Adrenal gland (tissue), 12 donors: ENCODE measurements around the gene ARHGEF10L. TPM values are rescaled to one million over a fixed set of nuclear protein-coding genes. Genes with fewer than 3 reads are reported as not detected.

Experiments used
- DNase-seq, 7 donors: peaks; one replicate each; pipeline ENCODE4 v3.0.0-alpha.2; 2019 to 2020
- H3K27ac ChIP-seq, 5 donors: fragments of 200-600 bp; sonication (generic) in 4 of 5; 1 replicate in 3 of 5; 2 replicates in 2 of 5; pipeline versions ENCODE4 v1.5.1 to v1.8.0; 2016 to 2020; ENCODE audit warnings: mild to moderate bottlenecking in 1 of 5
- H3K27me3 ChIP-seq: fragments of 200-600 bp; 2 replicates; pipeline ENCODE4 v1.8.0; 2021
- H3K36me3 ChIP-seq, 2 donors: fragments of 200-600 bp; replicated peaks in 1 of 2; 1 replicate in 1 of 2; 2 replicates in 1 of 2; pipeline versions ENCODE4 v1.5.1 to v1.8.0; 2018 to 2022
- H3K4me1 ChIP-seq, 2 donors: fragments of 200-600 bp; replicated peaks in 1 of 2; 1 replicate in 1 of 2; 2 replicates in 1 of 2; pipeline versions ENCODE4 v1.5.1 to v1.8.0; 2018 to 2021
- H3K4me3 ChIP-seq, 4 donors: fragments of 200-600 bp; sonication (generic) in 3 of 4; one replicate each; pipeline ENCODE4 v1.5.1; 2016 to 2018
- H3K9me3 ChIP-seq, 3 donors: fragments of 200-600 bp; sonication (generic) in 1 of 3; replicated peaks in 1 of 3; 1 replicate in 2 of 3; 2 replicates in 1 of 3; pipeline versions ENCODE4 v1.5.1 to v1.8.0; 2016 to 2021
- CTCF ChIP-seq, 6 experiments: fragments of 450-650 bp in 4 of 6; fragments of 200-600 bp in 2 of 6; sonication (generic) in 1 of 6; IDR thresholded peaks; 1 replicate in 5 of 6; 2 replicates in 1 of 6; pipeline versions ENCODE4 v1.5.1 to v1.8.0; 2016 to 2021; ENCODE audit warnings: antibody characterized with exemption in 6 of 6, mild to moderate bottlenecking in 2 of 6, moderate library complexity in 1 of 6
- POLR2A ChIP-seq, 2 donors: fragments of 450-650 bp; IDR thresholded peaks; one replicate each; pipeline ENCODE4 v1.6.1; 2017; ENCODE audit warnings: antibody characterized with exemption in 2 of 2, mild to moderate bottlenecking in 2 of 2, moderate library complexity in 1 of 2
- WGBS, 4 donors: extraction: QIAGEN DNeasy Blood & Tissue Kit in 2 of 4; methylation state at CpG; one replicate each; pipeline versions ENCODE4 v1.1.5 to v1.1.7; 2013 to 2017; 5-methylcytosine and 5-hydroxymethylcytosine counted together
- intact Hi-C, 2 donors: fragments of 100-400 bp; cut with DNase I; formaldehyde crosslinking; loops; one replicate each; pipeline versions ENCODE4 v1.14.1 to v1.15.0; 2022 to 2023
- polyA plus RNA-seq, 3 donors: library from polyadenylated mRNA; stranded (reverse); fragments of 200-250 nt in 2 of 3; fragments of 350-450 nt in 1 of 3; fragmentation: Illumina TruSeq in 1 of 3; extraction: RNeasy Lipid Tissue Mini Kit (QIAGEN cat#74804) in 1 of 3; gene quantifications; one replicate each; pipeline ENCODE4 v1.2.3, GENCODE V29; 2013 to 2014
- total RNA-seq, 9 donors: library from RNA; depleted of rRNA in 4 of 9; stranded (reverse); fragments of >200 nt in 4 of 9; fragments of 120-200 nt in 1 of 9; fragmentation: NEBNext Ultra II Directional in 1 of 9; extraction: Animal tissue kit (Norgen Biotek cat#: 25700) in 1 of 9; gene quantifications; one replicate each; pipeline versions ENCODE4 v1.1.0 to v1.2.4, GENCODE V29; 2013 to 2023
- donor health status: healthy with polysubstance abuse.
- donor health status: Bipolar disorder and iron deficiency.
- donor health status: DM: yes; HTN: yes; CAD: no.
- donor health status: DM: no; HTN: no; CAD: no.
- donor health status: DM: no; HTN: no; CAD: no.
- donor health status: DM: yes; HTN: yes; CAD: no.

ARHGEF10L gene
- total and polyA plus RNA-seq, 12 donors: 1.7 to 54.9 (median 30.1) TPM

DNA sequence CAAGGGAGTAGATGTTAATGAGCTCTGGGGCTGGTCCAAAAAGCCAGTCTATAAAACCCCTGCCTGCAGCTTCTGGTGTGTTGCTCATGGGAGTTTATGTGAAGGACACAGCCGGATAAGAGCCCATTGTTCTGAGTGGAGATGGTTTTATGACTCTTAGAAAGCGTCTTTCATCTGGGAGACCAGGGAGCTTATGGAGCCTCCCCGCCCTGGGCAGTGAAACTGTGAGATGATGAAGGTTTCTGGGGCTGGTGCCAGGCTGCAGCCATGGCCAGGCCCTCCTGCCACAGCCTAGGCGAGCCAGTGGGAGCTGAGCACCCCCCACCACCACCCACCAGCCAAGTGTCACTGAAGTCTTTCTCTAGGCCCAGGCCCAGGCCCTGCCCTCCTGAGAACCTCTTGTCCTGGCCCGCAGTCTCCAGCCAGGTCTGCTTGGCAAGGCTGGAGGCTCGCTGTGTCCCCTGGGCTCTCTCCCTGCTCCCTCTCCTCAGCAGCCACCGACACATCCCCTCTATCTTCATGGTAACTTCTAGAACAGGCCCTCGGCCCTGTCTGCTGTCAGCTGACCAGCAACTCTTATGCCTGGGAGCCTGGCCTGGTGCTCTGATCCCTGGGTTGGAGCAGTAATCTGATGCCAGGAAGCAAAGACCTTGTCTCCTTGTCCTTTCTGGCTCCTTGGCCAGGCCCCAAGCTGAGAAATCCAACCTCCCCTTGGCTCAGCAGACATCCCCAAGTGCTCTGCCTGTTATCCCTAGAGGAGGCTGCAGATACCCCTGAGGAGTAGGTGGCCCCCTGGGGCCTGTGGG, 7.6 kb upstream of the ARHGEF10L start:
- H3K27me3 ChIP-seq: no peaks in the 10 kb centered on the region
- peaks cover 23 to 24% of the 10 kb centered on the region in 2 donors for H3K4me1 ChIP-seq
- intact Hi-C loops: no loop called here
- DNase-seq: peak; percentile 73 to 91 (median 88)
- no peaks in the 10 kb centered on the region for H3K36me3 ChIP-seq
- H3K4me3 ChIP-seq: no peak overlapping the region
- H3K27ac ChIP-seq: peak overlapping the region; percentile 33 to 90 (median 82)
- no peaks in the 10 kb centered on the region for H3K9me3 ChIP-seq
- TF ChIP-seq CTCF (IDR thresholded peaks at IDR 0.05) (no peak), POLR2A (IDR thresholded peaks at IDR 0.05) (no peak)
- WGBS, 4 donors: 20 to 42% (median 30%) methylated on average over 4 to 8 of the region's 8 CpGs

GRCh38 chr1:17533201-17533600, 6.3 kb upstream of the ARHGEF10L start:
- Histone ChIP-seq H3K9me3 (no peaks in the 10 kb centered on the region), H3K27me3 (no peaks in the 10 kb centered on the region), H3K4me1 (peaks cover 18 to 19% of the 10 kb centered on the region in 2 donors), H3K27ac (peak overlapping the region in 1 of 5 donors; percentile 90), H3K4me3 (no peak overlapping the region), H3K36me3 (no peaks in the 10 kb centered on the region)
- 94 to 100% (median 98%) methylated on average over 4 of the region's 4 CpGs for WGBS, 4 donors
- no peak for DNase-seq
- TF ChIP-seq CTCF (IDR thresholded peaks at IDR 0.05): no peak
- TF ChIP-seq POLR2A (IDR thresholded peaks at IDR 0.05): no peak
- intact Hi-C loops: no loop called here

GRCh38 chr1:17535300-17535936, 4.1 kb upstream of the ARHGEF10L start:
- DNase-seq: no peak
- no peak overlapping the region for H3K4me3 ChIP-seq
- 91 to 97% (median 94%) methylated on average over 5 to 8 of the region's 8 CpGs for WGBS, 4 donors
- peaks cover 24 to 31% of the 10 kb centered on the region in 2 donors for H3K4me1 ChIP-seq
- intact Hi-C loops: no loop called here
- no peak overlapping the region for H3K27ac ChIP-seq
- H3K9me3 ChIP-seq: no peaks in the 10 kb centered on the region
- no peaks in the 10 kb centered on the region for H3K36me3 ChIP-seq
- TF ChIP-seq POLR2A (IDR thresholded peaks at IDR 0.05) (no peak), CTCF (IDR thresholded peaks at IDR 0.05) (no peak)
- H3K27me3 ChIP-seq: no peaks in the 10 kb centered on the region

DNA sequence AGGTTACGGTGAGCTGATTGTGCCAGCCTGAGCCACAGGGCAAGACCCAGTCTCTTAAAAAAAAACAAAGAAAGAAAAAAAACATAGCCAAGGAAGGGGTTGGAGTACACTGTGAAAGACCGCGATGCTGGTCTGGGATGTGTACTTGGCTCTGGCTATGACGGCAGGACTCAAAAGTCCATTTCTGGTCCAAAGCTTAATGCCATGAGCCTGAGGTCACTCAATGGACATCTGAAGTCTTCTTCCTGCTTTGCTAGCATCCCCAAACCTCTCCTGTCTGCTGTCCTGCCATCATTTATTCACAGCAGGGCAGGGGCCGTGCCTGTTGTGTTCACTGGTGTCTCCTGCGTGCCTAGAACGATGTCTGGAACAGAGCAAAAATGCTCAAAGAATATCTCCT, 1.5 kb upstream of the ARHGEF10L start:
- Histone ChIP-seq H3K4me3 (no peak overlapping the region), H3K27ac (peak overlapping the region in 1 of 5 donors; percentile 14), H3K27me3 (no peaks in the 10 kb centered on the region), H3K4me1 (peaks cover 11 to 21% of the 10 kb centered on the region in 2 donors), H3K9me3 (no peaks in the 10 kb centered on the region), H3K36me3 (no peaks in the 10 kb centered on the region)
- intact Hi-C loops: no loop called here
- 76 to 88% (median 87%) methylated on average over 7 of the region's 7 CpGs for WGBS, 4 donors
- no peak for DNase-seq
- no peak for TF ChIP-seq CTCF (IDR thresholded peaks at IDR 0.05)
- TF ChIP-seq POLR2A (IDR thresholded peaks at IDR 0.05): no peak
